GM21390 (cell line): ENCODE results near the gene ITGAV.
A peak's percentile ranks its signal among the peaks of the same experiment; 100 is the strongest.

Source experiments
- ATAC-seq: cut with Tn5 transposase; IDR thresholded peaks from one replicate; pipeline ENCODE4 v1.9.1; 2021; ENCODE audit not compliant: unreplicated experiment

Gene ITGAV

DNA sequence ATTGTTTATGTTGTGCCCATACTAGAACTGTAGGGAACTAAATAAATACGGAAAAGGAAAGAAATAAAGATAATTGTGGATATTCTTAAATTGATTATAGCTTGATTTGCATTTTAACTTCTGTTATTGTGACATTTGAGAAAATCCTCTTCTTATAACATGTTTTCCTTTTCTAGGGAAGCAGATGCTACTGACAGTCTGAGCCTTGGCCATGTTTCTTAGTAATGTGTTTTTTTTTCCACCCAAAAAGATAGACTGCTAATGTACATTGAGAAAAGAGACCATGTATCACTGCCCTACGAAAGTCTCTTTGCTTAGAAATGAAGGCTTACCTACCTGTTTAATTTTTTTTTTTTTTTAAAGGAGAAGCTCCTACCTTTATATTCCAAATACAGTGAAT is 22.2 kb downstream of the ITGAV start:
- ATAC-seq = no peak

DNA sequence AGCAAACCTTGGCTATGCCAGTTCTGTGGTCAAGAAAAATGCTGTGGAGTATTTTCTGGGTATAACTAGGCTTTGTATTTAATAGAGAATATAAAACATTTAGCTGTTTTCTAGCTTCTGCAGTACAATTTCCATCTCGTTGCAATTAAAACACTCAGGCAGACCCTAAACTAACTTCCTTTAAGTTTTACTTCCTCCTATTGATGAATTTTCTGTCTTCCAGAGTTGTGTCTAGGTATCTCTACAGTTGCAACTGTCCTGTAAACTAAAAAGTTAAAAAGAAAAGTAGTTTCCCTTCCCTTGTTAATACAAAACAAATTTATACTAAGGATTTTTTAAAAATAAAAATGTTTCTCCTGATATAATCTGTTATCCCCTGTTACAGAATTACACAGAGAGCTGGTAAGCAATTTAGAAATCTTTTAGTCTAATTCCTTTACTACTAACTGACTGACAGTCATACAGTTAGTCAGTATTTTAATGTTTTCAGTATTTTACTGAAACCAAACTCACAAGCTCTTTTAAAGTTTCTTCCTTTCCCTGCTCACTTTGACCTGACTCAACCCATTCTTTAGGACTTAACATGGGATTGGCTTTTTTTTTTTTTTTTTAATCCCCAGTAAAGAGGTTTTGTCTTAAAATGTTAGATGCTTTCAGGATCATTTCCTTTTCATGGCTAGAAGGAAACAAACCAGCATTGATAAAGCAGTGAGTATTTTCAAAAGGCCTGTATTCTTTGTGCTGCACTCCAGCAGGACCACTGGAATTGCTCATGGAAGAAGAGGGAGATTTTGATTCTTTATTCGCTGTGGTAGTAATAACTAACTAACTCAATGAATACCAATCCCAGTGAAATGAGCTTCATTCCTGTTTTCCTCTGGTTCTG is 22.9 kb downstream of the ITGAV start:
- peak; percentile 56 for ATAC-seq

DNA sequence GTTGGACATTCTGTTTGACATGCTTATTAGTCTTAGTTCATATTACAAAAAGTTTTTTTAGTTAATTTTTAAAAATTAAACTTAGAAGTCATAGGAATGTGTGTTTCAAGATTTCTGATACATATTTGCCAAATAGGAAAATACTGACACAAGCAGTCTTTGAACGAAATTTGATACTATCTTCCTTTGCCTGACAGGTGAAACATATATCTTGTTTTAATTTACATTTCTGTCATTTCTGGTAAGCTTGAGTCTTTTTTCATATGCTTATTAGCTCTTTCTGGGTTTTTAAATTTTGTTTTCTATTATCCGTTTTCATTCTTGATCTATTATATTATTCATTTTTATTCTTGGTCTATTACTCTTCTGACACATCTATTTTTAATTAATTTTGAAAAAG is 24.5 kb downstream of the ITGAV start:
- no peak for ATAC-seq

DNA sequence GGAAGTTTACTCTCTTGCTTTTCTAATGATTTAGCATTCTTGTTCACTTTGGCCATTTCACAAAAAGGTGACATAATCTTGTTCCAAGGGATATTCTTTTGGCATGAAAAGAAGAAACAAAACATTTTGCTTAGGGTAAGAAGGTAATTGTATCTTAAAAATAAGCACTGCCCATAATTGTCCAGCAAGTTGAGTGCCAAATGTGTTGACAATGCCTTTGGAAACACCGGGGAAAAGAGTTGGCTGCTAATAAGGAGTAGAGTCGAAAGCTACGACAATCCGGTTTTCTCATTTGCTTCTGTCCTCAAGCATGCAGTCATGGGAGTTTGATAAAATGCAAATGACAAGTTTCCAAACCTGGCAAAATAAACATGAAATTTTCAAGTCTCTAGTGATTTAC is 27.3 kb downstream of the ITGAV start:
- no peak for ATAC-seq

DNA sequence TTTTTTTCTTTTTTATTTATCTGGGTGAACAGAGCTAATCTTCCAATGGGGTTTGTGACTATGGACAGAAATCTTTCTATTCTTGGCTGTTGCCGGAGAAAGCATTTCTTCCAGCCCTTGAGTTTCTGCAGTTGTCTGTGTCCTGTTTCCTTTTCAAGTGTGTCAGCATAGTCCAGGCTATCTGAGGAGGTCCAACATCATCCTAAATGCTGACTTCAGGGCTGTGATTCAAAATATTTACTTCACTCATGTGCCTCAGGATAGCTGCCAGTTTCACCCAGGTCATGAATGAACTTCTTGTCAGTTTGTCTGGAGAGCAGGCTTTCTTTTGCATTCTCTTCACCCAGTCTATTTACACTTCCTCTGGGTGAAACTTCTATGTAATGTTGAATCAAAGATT is 27.9 kb downstream of the ITGAV start:
- no peak for ATAC-seq

DNA sequence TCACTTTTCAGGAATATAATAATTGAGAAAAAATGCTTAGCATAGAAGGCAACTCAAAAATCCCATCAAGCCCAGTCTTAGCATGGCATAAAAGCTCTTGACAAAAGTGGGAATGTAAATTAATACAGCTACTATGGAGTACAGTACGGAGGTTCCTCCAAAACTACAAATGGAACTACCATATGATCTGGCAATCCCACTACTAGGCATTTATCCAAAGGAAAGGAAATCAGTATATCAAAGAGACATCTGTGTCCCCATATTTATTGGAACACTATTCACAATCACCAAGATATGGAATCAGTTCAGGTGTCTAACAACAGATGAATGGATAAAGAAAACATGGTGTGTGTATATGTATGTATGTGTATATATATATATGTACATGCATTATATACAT is 28.8 kb downstream of the ITGAV start:
- ATAC-seq = no peak

DNA sequence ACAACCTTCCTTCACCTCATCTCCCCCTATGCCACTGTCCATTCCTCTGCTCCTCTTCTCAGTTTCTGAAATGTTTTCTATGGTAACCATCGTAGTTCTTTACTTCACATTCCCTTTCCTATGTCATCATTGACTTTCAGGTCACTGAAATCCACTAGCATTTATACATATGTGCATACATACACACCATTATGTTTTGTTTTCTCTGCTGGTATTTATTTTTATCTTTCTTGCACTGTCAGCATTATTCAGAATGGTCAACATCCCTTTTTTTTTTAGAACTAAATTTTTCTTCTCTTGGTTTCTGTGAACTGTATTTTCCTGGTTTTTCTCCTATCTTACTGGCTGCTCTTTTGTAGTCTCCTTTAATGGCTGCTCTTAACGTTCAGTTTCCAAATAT is 33.2 kb downstream of the ITGAV start:
- ATAC-seq = no peak

DNA sequence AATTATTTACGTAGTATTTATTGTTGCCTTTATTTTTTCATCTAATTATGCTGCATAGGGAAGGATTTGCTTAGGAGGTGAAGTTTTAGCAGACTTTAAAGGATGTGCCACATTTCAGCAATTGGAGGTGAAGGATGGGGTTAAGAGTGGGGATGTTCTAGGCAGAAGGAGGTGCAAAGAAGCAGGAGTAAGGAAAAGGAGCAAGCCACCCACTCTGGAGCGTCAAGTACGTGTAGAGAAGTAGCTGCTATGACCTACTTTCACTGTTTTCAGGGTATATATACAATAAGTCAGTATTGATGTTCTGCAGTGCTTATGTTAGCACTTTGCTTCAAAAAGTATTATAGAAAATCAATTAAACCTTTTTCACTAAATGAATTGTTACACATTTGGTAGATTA is 34.4 kb downstream of the ITGAV start:
- no peak for ATAC-seq

DNA sequence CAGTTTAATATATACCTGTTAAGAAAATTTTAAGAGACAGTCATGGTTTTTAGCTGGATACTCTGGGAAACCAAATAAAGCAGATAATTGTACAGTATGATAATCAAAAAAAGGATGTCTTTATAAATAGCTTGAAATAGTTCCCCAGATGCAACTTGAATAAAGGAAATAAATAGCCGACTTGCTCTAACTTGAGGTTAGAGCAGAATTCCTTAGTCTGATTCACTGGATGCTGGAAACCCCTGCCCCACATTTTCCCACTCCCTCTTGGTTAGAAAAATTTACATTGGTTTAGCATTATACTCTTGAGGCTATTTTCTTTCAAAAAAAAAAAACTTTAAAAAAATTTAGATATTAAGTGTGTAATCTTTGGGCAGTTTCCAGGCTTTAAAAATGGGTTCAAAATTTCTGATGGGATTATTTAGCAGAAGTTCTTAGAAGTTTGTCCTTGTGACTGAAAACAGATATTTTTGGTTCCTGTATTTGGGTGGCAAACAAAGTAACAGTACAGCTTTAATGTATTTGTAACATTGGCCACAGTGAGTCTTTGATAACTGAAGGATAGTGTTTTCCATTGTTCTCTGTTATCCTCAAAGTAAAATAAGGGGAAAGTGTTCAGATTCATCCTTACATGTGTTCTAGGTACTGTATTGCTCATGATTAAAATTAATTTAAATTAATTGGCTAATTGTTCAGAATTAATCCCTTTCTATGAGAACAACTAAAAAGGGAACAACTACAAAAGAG is 39.6 kb downstream of the ITGAV start:
- ATAC-seq = no peak

DNA sequence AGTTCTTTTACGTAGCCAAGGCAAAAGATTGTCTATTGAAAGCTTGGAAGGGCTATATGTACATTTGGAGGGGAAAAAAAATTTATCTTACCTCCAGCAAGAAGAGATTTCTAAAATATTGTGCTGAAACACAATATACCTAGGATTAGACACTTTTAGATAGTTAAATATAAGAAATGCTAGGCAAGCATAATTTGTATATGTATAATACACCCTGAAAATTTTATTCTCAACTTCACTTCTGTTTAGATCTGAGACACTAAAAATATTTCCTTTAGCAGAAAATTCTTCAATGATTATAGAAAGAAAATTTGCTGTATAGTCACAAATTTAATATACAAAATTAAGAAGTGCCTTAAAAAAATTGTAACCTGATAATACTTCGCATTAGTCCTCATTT is 42.6 kb downstream of the ITGAV start:
- ATAC-seq = no peak

DNA sequence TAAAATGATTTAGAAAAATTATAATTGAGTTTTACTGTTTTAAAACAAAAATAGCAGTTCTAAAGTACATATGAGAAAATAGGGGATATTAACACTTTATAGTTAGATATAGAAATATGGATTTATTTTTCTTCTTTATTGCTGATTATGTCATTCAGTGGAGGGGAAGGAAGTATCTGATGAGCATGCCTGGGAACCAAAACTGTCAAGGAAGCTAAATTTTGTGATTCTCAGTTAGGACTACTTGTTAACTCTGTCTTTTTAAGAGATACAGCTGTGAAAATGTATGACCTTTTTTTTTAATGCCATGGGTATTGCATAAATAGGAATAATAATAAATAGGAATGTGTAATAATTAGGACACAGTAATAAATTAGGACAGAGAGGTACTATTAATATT is 44.8 kb downstream of the ITGAV start:
- no peak for ATAC-seq

DNA sequence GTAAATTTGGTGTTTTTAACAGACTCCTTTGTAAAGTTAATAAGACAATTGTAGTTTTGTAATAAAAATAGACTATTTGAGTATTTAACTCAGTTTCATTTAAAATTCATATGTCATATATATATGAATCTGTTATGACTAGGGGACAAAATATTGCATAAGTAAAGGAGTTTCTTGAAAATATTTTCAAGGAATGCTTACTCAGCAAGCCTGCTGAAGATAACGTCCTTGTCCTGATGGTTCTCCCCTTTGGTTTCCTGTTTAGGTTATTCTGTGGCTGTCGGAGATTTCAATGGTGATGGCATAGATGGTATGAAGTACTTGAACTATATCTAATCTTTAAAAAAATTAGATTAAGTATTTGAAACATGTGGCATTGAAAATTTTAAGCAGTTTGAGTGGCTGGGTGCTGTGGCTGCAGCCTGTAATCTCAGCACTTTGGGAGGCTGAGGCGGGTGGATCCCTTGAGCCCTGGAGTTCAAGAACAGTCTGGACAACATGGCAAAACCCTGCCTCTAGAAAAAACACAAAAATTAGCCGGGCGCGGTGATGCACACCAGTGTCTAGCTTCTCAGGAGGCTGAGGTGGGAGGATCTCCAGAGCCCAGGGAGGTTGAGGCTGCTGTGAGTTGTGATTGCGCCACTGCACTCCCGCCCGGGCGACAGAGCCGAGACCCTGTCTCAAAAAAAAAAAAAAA is 47.1 kb downstream of the ITGAV start:
- ATAC-seq = no peak

DNA sequence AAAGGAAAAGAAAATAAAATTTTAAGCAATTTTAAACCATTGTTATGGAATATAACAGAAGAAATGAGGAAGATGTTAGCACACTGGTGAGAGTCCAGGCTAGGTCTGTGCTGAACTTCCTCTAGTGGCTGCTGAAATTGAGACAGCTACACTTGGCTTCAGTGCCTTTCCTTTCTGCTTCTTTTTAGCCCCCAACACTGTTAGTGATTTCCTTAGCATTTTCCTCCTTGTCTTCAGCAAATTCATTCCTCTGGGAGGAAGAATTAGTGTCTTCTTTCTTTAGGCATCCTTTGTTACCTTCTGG is 47.6 kb downstream of the ITGAV start:
- ATAC-seq = no peak

DNA sequence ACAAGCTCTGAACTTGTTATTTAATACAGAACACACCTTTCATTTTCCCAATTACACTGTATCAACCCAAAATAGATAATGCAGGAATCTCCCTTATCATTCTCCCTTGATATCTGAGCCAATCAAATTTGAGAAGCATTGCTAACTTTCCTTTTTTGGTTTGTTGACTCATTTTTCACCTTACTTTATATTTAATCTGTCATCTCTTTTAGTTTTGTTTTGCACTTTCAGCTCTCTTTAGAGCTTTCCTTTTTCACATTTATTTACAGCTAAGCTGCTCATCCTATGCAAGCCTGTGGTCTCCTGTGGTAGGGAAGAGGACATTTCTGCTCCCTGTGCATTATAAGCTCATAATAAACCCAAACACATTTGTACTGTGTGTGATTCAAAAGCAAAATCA is 50.1 kb downstream of the ITGAV start:
- peak; percentile 71 for ATAC-seq

DNA sequence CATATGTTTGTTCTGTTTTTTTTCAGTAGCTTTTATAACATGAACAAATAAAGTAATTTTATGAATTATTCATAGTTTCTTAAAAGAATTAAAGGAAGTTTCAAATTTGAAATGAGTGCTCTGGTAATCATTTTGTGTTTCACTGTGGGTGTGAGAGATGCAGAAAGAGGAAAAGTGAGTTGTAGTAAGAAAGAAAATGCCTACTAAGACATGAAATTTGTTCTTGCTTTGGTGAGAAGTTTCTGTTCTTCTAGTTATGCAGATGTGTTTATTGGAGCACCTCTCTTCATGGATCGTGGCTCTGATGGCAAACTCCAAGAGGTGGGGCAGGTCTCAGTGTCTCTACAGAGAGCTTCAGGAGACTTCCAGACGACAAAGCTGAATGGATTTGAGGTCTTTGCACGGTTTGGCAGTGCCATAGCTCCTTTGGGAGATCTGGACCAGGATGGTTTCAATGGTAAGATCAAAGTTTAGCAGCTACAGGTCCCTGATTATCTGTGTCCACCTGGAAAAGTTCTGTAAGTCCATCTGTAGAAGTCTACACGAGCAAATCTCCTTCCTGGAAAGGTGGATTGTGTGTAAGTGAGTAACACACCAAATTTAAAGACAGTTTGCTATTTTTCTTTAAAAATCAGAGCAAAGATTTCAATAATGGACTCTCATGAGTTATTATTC is 51.4 kb downstream of the ITGAV start:
- peak; percentile 35 for ATAC-seq

DNA sequence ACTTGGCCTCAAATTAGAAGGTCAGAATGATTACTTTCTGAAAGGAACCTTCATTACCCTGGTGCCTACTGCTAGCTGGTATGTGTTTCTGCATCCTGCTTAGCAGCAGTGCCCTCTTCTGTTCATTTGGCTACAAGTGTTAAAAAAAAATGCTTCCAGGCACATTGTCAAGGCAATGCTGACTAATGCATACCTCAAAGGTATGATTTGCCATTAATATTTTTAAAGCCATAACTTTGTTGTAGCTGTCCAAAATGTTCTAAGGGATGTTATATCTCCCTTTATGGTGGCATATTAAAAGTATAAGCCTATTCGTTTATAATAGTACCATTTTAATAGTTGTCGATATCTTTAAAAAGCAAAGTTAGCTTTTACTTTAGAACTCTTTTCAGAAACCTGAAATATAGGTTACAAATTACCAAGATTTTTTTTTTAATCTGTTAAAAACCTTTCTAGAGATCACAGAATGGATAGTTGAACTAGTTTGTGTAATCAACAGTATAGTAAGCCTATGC is 52.0 kb downstream of the ITGAV start:
- peak; percentile 68 for ATAC-seq

DNA sequence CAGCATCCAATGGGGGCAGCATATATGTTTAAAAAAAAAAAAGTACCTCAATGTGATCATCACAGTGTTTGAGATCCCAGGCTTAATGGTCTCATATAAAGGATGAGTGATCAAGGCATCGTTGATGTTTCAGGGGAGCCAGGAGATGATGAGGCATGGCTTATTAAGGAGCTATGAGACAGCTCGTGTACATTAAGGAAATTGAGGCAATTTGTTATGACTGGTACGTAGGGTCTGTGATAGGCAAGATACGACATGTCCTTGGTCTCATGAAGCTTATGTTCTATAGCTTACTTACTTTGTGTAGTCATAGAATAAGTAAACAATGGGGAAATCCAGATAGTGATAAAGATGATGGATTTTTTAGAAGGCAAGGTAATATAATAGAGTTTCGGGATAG is 54.9 kb downstream of the ITGAV start:
- no peak for ATAC-seq

DNA sequence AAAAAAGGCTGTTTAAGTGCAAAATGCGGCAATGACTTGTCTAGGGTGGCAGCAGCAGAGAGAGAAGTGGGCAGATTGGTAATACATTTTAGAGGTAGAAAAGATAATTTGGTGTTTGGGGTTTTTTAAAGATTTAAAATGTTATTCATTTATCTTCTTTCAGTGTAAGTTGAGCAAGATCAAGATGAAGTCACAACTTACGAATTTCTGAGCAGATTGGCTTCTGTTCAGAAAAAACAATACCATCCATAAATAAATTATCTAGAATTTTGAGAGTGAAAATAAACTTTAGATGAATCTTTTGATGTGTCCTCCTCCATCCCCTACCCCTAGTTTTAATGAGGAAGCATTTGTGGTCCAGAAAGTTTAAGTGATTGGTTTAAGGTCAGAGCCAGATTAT is 56.1 kb downstream of the ITGAV start:
- ATAC-seq = no peak

DNA sequence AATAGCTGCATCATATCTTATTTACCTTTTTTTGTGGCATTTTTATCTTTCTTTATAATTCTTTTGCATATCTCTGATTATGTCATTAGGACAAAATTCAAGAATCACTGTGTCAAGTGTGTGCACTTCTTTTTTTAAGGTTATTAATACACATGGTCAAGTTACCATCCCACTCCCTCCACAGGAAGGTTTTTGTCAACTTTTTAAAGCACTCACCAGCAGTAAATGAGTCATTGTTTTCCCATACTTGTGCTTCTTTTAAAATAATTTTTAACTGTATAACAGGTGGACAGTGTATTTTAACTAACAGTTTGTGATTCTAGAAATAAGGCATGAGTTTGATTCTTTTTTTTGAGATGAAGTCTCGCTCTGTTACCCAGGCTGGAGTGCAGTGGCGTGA is 58.3 kb downstream of the ITGAV start:
- ATAC-seq = no peak

DNA sequence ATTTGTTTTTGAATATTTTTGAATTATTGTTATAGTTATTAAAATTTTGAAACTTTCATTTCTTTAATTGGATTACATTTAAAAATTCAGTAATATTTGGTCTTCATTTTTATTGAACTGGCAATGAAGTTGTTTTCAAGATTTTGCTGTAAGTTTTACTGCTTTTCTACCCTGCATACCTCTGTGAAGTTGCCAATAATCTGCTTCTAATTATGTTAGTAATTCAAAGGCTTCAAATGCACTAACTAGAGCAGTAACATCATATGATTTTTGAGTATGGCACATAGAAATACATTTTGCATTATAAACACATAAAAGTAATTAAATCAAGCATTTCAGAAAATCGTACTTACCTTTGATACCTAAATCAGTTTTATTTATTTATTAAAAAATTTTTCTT is 63.7 kb downstream of the ITGAV start:
- no peak for ATAC-seq

DNA sequence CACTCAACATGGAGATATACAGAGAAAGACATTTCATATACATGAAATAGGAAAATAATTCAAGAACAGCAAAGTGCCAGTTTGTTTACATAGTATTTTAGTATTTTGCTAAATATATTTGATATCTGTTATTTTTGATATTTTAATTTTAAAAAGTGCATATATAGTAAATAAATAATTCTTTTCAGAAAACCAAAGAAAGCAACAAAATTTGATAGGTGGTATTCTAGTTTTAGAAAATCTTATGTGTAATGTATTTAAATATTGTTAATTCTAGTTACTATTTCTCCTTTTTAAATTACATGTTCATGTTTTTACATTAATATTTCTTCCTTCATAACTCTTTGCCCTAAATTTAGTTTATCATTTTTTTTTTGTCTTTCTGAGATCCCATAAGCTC is 69.5 kb downstream of the ITGAV start:
- ATAC-seq = no peak
